Caco-2 (cell line): Measurements from ENCODE around the gene VWA8. TPM values are rescaled to one million over a fixed set of nuclear protein-coding genes. Genes with fewer than 3 reads are reported as not detected.
"Not testable (repeated sequence)": the region's sequence is repeated elsewhere in the genome, so short reads cannot be mapped to it uniquely, and the experiment has no call there.

Source experiments
- BruUV-seq: library from RNA; stranded (reverse); fragments of 400-500 nt; replicated peaks from 2 replicates; lab custom pipeline; 2021; lab: Mats Ljungman, UMichigan
- CTCF ChIA-PET: fragments of 300-600 bp; sonication (Branson Sonifier 250); formaldehyde crosslinking; loops from one replicate; lab custom pipeline; 2022; ENCODE audit warnings: antibody characterized with exemption; lab: Charles Lee
- POLR2A ChIA-PET: fragments of 300-600 bp; sonication (Branson Sonifier 250); formaldehyde crosslinking; loops from one replicate; lab custom pipeline; 2022; ENCODE audit warnings: antibody characterized with exemption; lab: Charles Lee
- DNase-seq, 2 experiments: peaks; one replicate each; pipeline versions ENCODE4 v3.0.0 to v3.0.0-alpha.2; 2020 to 2022
- H3K27me3 ChIP-seq: replicated peaks from 2 replicates; pipeline ENCODE4 v1.6.0; 2011; ENCODE audit warnings: low read length; ENCODE audit not compliant: control insufficient read depth, insufficient read depth
- H3K36me3 ChIP-seq: 2 replicates; pipeline ENCODE4 v1.5.1; 2011; ENCODE audit warnings: low read length; ENCODE audit not compliant: control insufficient read depth, insufficient read depth
- H3K4me1 ChIP-seq: fragments of 250-450 bp; sonication (Bioruptor Pico); 2 replicates; pipeline ENCODE4 v1.5.1; 2020; ENCODE audit warnings: mild to moderate bottlenecking
- H3K4me3 ChIP-seq: 2 replicates; pipeline ENCODE4 v1.5.1; 2011; ENCODE audit warnings: low read depth, mild to moderate bottlenecking, control low read depth, low read length
- H3K9me3 ChIP-seq: fragments of 250-450 bp; sonication (Bioruptor Pico); 2 replicates; pipeline ENCODE4 v1.5.1; 2020; ENCODE audit warnings: mild to moderate bottlenecking, moderate library complexity
- H3K27ac Mint-ChIP-seq: one replicate; pipeline ENCODE4 v1.8.0; 2022; ENCODE audit warnings: mixed read lengths; ENCODE audit not compliant: unreplicated experiment
- H3K27me3 Mint-ChIP-seq: one replicate; pipeline ENCODE4 v1.8.0; 2022; ENCODE audit warnings: mixed read lengths; ENCODE audit not compliant: insufficient read depth, unreplicated experiment
- H3K36me3 Mint-ChIP-seq: one replicate; pipeline ENCODE4 v1.8.0; 2022; ENCODE audit warnings: mild to moderate bottlenecking, mixed read lengths; ENCODE audit not compliant: insufficient read depth, unreplicated experiment
- H3K4me1 Mint-ChIP-seq: one replicate; pipeline ENCODE4 v1.8.0; 2022; ENCODE audit warnings: low read depth, mixed read lengths; ENCODE audit not compliant: unreplicated experiment
- H3K4me3 Mint-ChIP-seq: one replicate; pipeline ENCODE4 v1.8.0; 2022; ENCODE audit warnings: mild to moderate bottlenecking, moderate library complexity, mixed read lengths; ENCODE audit not compliant: unreplicated experiment
- H3K9me3 Mint-ChIP-seq: one replicate; pipeline ENCODE4 v1.8.0; 2022; ENCODE audit warnings: mixed read lengths; ENCODE audit not compliant: unreplicated experiment
- CTCF ChIP-seq, 2 experiments: fragments of 200-600 bp in 1 of 2; IDR thresholded peaks; 1 replicate in 1 of 2; 2 replicates in 1 of 2; pipeline versions ENCODE4 v1.5.1 to v1.8.0; 2011 to 2022; ENCODE audit warnings: antibody characterized with exemption in 1 of 2, control low read depth in 1 of 2, inconsistent platforms in 1 of 2, low read depth in 1 of 2, low read length in 1 of 2, mild to moderate bottlenecking in 1 of 2, moderate library complexity in 1 of 2; ENCODE audit not compliant: insufficient read depth in 1 of 2, severe bottlenecking in 1 of 2, unreplicated experiment in 1 of 2
- intact Hi-C: fragments of 100-400 bp; cut with micrococcal nuclease; formaldehyde crosslinking; loops from one replicate; pipeline ENCODE4 v1.10.0; 2022; ENCODE audit not compliant: unreplicated experiment
- total RNA-seq: library from RNA; stranded (reverse); gene quantifications from 2 replicates; pipeline ENCODE4 v1.2.3, GENCODE V29; 2022

The VWA8 gene
- total RNA-seq, 1 experiment from 2014 or later: 20.7 TPM

GRCh38 chr13:41639237-41639904, 321.5 kb downstream of the VWA8 start:
- no peak for DNase-seq
- POLR2A ChIA-PET: no interaction called here
- Histone ChIP-seq H3K27me3 (no peaks in the 10 kb centered on the region), H3K4me3 (no peak overlapping the region), H3K36me3 (no peaks in the 10 kb centered on the region), H3K4me1 (peaks cover 36% of the 10 kb centered on the region), H3K9me3 (no peaks in the 10 kb centered on the region)
- Mint-ChIP-seq H3K27me3 (no peaks in the 10 kb centered on the region), H3K9me3 (no peaks in the 10 kb centered on the region), H3K4me1 (peaks cover 64% of the 10 kb centered on the region), H3K27ac (peak overlapping the region; percentile 87), H3K4me3 (no peak overlapping the region), H3K36me3 (peaks cover 5% of the 10 kb centered on the region)
- intact Hi-C loops: no loop called here
- CTCF ChIA-PET: no interaction called here
- no peak for TF ChIP-seq CTCF (IDR thresholded peaks at IDR 0.05; ENCODE audit: insufficient read depth in 1 of 2, low read depth in 1 of 2, low read length in 1 of 2, severe bottlenecking in 1 of 2, unreplicated experiment in 1 of 2)
- BruUV-seq: TSS peak; percentile 43

- no peak for TF ChIP-seq CTCF (IDR thresholded peaks at IDR 0.05; ENCODE audit: insufficient read depth in 1 of 2, low read depth in 1 of 2, low read length in 1 of 2, severe bottlenecking in 1 of 2, unreplicated experiment in 1 of 2)
- peaks cover 27% of the 10 kb centered on the region for H3K4me1 ChIP-seq
- H3K9me3 ChIP-seq: no peaks in the 10 kb centered on the region
- no peak overlapping the region for H3K4me3 ChIP-seq
- no peak for DNase-seq
- H3K27me3 ChIP-seq: no peaks in the 10 kb centered on the region
- no peaks in the 10 kb centered on the region for H3K36me3 ChIP-seq
- BruUV-seq: no TSS peak
- ChIA-PET CTCF (no interaction called here), POLR2A (no interaction called here)
- intact Hi-C loops: no loop called here
- no peak overlapping the region for H3K4me3 Mint-ChIP-seq
- no peaks in the 10 kb centered on the region for H3K9me3 Mint-ChIP-seq
- no peaks in the 10 kb centered on the region for H3K27me3 Mint-ChIP-seq
- H3K27ac Mint-ChIP-seq: no peak overlapping the region
- H3K36me3 Mint-ChIP-seq: peaks cover 5% of the 10 kb centered on the region
- H3K4me1 Mint-ChIP-seq: peaks cover 51% of the 10 kb centered on the region
These were observed 323.3 kb downstream of the VWA8 start for GRCh38 chr13:41637586-41637985.

- H3K27ac Mint-ChIP-seq, DNase-seq, H3K36me3 ChIP-seq, H3K36me3 Mint-ChIP-seq, H3K4me3 ChIP-seq, CTCF ChIA-PET, intact Hi-C loops, POLR2A ChIA-PET, BruUV-seq, H3K9me3 ChIP-seq, H3K27me3 ChIP-seq, H3K27me3 Mint-ChIP-seq, H3K4me3 Mint-ChIP-seq, H3K9me3 Mint-ChIP-seq: not testable (repeated sequence)
- H3K4me1 ChIP-seq: peaks cover 27% of the 10 kb centered on the region
- H3K4me1 Mint-ChIP-seq: peaks cover 51% of the 10 kb centered on the region
These were observed 323.9 kb downstream of the VWA8 start for GRCh38 chr13:41637032-41637431.

GRCh38 chr13:41636590-41636989, 324.3 kb downstream of the VWA8 start:
- H3K36me3 Mint-ChIP-seq, CTCF ChIA-PET, H3K9me3 Mint-ChIP-seq, H3K27me3 ChIP-seq, intact Hi-C loops, POLR2A ChIA-PET, H3K36me3 ChIP-seq, DNase-seq, H3K4me3 ChIP-seq, H3K9me3 ChIP-seq, H3K4me3 Mint-ChIP-seq, BruUV-seq, H3K27me3 Mint-ChIP-seq, H3K27ac Mint-ChIP-seq: not testable (repeated sequence)
- peaks cover 27% of the 10 kb centered on the region for H3K4me1 ChIP-seq
- peaks cover 49% of the 10 kb centered on the region for H3K4me1 Mint-ChIP-seq
